OCI-LY7 (cell line): ENCODE measurements around the gene KRT17.

Experiments
- EZH2phosphoT487 ChIP-seq: fragments of 200-600 bp; sonication (generic); IDR thresholded peaks from 2 replicates; pipeline ENCODE4 v1.6.1; 2018; ENCODE audit warnings: low read depth, borderline replicate concordance, mild to moderate bottlenecking, mixed run types, antibody characterized with exemption, low read length, moderate library complexity, mixed read lengths
- TF ChIP-seq, protein P1 (sequence below): fragments of 200-600 bp; sonication (generic); conservative IDR thresholded peaks from 2 replicates; pipeline ENCODE4 v1.5.1; 2014; ENCODE audit warnings: mild to moderate bottlenecking, antibody characterized with exemption, low read length, moderate library complexity, mixed read lengths

DNA sequence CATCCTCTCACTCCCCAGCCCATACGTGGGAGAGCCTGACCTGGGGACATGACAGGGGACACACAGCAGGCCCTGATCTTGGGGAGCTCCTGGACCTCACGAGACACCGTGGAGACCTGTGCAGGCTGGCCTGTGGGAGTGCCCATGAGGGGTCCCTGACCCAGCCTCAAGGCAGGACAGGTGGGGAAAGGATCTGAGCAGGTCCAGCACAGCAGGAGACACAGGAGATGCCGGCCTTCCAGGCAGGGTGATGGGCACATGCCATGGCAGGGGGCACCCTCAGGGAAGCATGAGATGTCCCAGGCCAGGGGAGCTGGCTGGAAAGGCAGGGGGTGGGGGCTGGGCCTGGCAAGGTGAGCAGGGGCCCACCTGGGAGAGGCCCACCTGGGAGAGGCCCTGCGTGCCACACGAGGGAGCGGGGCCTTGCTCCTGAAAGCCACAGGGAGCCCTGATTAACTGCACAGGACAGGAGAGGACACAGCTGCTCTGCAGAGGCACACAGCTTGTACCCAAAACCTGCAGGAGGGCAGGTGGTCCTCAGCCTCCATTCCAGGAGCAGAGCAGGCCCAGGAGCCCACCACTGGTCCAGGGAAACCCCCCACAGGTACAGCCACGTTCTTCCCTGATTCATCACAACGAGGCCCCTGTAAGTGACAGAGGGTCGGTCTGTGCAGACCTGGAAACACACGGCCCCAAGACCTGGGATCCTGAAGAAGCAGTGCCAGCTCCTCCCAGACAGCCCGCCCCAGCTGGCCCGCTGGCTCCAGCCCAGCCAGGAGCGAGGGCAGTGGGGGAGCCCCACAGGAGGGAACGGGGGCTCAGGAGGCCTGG lies 26.6 kb upstream of the KRT17 start:
- TF ChIP-seq, protein P1, sequence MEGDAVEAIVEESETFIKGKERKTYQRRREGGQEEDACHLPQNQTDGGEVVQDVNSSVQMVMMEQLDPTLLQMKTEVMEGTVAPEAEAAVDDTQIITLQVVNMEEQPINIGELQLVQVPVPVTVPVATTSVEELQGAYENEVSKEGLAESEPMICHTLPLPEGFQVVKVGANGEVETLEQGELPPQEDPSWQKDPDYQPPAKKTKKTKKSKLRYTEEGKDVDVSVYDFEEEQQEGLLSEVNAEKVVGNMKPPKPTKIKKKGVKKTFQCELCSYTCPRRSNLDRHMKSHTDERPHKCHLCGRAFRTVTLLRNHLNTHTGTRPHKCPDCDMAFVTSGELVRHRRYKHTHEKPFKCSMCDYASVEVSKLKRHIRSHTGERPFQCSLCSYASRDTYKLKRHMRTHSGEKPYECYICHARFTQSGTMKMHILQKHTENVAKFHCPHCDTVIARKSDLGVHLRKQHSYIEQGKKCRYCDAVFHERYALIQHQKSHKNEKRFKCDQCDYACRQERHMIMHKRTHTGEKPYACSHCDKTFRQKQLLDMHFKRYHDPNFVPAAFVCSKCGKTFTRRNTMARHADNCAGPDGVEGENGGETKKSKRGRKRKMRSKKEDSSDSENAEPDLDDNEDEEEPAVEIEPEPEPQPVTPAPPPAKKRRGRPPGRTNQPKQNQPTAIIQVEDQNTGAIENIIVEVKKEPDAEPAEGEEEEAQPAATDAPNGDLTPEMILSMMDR, result no peak
- TF ChIP-seq EZH2phosphoT487, result no peak
